ENCODE data around the gene GAST. TPM values are rescaled to one million over a fixed set of nuclear protein-coding genes. Genes with fewer than 3 reads are reported as not detected.

The GAST gene
- total RNA-seq, 3 donors from 2014 or later (not counting 1 experiment from before 2014, with no cell fraction given), result not detected

DNA sequence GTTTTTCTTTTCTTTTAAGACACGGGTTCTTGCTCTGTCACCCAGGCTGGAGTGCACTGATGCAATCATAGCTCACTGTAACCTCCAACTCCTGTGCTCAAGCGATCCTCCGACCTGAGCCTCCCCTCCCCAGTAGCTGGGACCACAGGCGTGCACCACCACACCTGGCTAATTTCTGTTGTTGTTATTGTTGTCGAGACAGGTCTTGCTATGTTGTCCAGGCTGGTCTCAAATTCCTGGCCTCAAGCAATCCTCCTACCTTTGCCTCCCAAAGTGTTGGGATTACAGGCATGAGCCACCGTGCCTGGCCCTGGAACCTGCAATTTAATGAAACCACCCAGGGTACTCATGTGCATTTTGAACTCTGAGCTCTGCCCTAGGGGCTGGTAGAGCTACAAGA is 50.3 kb downstream of the GAST start:
- Mint-ChIP-seq H3K36me3 (no peaks in the 10 kb centered on the region), H3K27me3 (ENCODE audit: low read depth in 2 of 2) (no peaks in the 10 kb centered on the region), H3K9me3 (no peaks in the 10 kb centered on the region), H3K4me1 (no peaks in the 10 kb centered on the region), H3K4me3 (no peak overlapping the region), H3K27ac (no peak overlapping the region)
- Histone ChIP-seq H3K9me3 (ENCODE audit: control insufficient read depth, insufficient read depth, low read length) (no peaks in the 10 kb centered on the region), H3K4me3 (ENCODE audit: low read length) (no peak overlapping the region), H3K27me3 (ENCODE audit: control insufficient read depth, insufficient read depth, low read length) (no peaks in the 10 kb centered on the region), H3K4me1 (ENCODE audit: control insufficient read depth, insufficient read depth, low read length) (no peaks in the 10 kb centered on the region), H3K27ac (ENCODE audit: low read length) (no peak overlapping the region), H3K36me3 (ENCODE audit: control insufficient read depth, insufficient read depth, low read length) (no peaks in the 10 kb centered on the region)
- no peak for DNase-seq
- WGBS (ENCODE audit: insufficient coverage), result 95% methylated on average over 6 of the region's 6 CpGs
- no peak for ATAC-seq
- TF ChIP-seq, protein P1, sequence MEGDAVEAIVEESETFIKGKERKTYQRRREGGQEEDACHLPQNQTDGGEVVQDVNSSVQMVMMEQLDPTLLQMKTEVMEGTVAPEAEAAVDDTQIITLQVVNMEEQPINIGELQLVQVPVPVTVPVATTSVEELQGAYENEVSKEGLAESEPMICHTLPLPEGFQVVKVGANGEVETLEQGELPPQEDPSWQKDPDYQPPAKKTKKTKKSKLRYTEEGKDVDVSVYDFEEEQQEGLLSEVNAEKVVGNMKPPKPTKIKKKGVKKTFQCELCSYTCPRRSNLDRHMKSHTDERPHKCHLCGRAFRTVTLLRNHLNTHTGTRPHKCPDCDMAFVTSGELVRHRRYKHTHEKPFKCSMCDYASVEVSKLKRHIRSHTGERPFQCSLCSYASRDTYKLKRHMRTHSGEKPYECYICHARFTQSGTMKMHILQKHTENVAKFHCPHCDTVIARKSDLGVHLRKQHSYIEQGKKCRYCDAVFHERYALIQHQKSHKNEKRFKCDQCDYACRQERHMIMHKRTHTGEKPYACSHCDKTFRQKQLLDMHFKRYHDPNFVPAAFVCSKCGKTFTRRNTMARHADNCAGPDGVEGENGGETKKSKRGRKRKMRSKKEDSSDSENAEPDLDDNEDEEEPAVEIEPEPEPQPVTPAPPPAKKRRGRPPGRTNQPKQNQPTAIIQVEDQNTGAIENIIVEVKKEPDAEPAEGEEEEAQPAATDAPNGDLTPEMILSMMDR (IDR thresholded peaks at IDR 0.05), result no peak
- intact Hi-C loops (cut with micrococcal nuclease), result no loop called here

DNA sequence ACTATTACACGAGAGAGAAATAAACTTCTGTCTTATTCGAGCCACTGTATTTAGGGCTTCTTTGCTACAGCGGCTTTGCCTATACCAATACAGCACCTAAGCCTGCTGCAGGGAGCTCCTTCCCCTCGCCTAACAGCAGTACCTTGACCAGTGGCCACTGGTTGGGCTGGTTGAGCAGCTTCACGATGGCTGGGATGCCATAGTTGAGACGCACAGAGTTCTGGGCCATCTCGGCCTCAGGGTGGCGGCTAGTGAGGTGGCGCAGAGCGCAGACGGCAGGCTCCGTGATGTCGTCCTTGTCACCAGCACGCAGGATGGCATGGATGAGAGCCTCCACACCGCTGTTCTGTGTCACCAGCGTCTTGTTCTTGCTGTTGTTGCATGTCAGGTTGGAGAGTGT is 50.7 kb downstream of the GAST start:
- no peak overlapping the region for H3K4me3 ChIP-seq (ENCODE audit: low read length)
- no peak for ATAC-seq
- H3K9me3 ChIP-seq (ENCODE audit: control insufficient read depth, insufficient read depth, low read length), result no peaks in the 10 kb centered on the region
- Mint-ChIP-seq H3K9me3 (no peaks in the 10 kb centered on the region), H3K4me3 (no peak overlapping the region), H3K36me3 (no peaks in the 10 kb centered on the region), H3K27ac (no peak overlapping the region), H3K27me3 (ENCODE audit: low read depth in 2 of 2) (no peaks in the 10 kb centered on the region), H3K4me1 (no peaks in the 10 kb centered on the region)
- DNase-seq, result no peak
- WGBS (ENCODE audit: insufficient coverage), result 91% methylated on average over 16 of the region's 16 CpGs
- no peaks in the 10 kb centered on the region for H3K27me3 ChIP-seq (ENCODE audit: control insufficient read depth, insufficient read depth, low read length)
- no peaks in the 10 kb centered on the region for H3K36me3 ChIP-seq (ENCODE audit: control insufficient read depth, insufficient read depth, low read length)
- no peak overlapping the region for H3K27ac ChIP-seq (ENCODE audit: low read length)
- intact Hi-C loops (cut with micrococcal nuclease), result no loop called here
- TF ChIP-seq, protein P1 (IDR thresholded peaks at IDR 0.05), result no peak
- no peaks in the 10 kb centered on the region for H3K4me1 ChIP-seq (ENCODE audit: control insufficient read depth, insufficient read depth, low read length)

DNA sequence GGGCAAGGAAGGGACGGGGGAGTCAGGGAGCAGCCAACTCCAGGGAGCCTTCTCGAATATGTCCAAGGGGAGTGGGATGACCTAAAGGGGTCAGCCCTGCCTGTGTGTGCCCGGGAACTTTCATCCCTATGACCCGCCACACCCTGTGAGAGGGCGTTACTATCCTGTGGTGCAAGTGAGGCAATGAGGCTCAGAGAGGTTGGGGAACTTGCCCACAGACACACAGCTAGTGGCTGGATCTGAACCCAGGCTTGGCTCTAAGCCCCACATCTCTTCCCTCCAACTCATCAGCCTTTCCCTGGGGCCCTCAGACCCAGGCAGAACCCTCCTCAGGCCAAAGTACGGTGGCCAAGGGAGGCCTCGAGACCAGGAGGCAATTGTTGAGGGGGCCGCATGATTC is 51.2 kb downstream of the GAST start:
- intact Hi-C loops (cut with micrococcal nuclease), result no loop called here
- Mint-ChIP-seq H3K27ac (no peak overlapping the region), H3K9me3 (no peaks in the 10 kb centered on the region), H3K4me1 (no peaks in the 10 kb centered on the region), H3K4me3 (no peak overlapping the region), H3K27me3 (ENCODE audit: low read depth in 2 of 2) (no peaks in the 10 kb centered on the region), H3K36me3 (no peaks in the 10 kb centered on the region)
- DNase-seq (no peak), ATAC-seq (no peak)
- Histone ChIP-seq H3K27me3 (ENCODE audit: control insufficient read depth, insufficient read depth, low read length) (no peaks in the 10 kb centered on the region), H3K27ac (ENCODE audit: low read length) (no peak overlapping the region), H3K36me3 (ENCODE audit: control insufficient read depth, insufficient read depth, low read length) (no peaks in the 10 kb centered on the region), H3K4me1 (ENCODE audit: control insufficient read depth, insufficient read depth, low read length) (no peaks in the 10 kb centered on the region), H3K9me3 (ENCODE audit: control insufficient read depth, insufficient read depth, low read length) (no peaks in the 10 kb centered on the region), H3K4me3 (ENCODE audit: low read length) (no peak overlapping the region)
- 92% methylated on average over 8 of the region's 8 CpGs for WGBS (ENCODE audit: insufficient coverage)
- TF ChIP-seq, protein P1 (IDR thresholded peaks at IDR 0.05), result no peak

Other genes starting within 250 kb of the GAST start
- gene KRT32, start 244.9 kb upstream of the GAST start, total RNA-seq, result not detected
- not detected for gene KRT35, start 231.2 kb upstream of the GAST start, total RNA-seq
- not detected for gene KRT36, start 222.4 kb upstream of the GAST start, total RNA-seq
- not detected for gene KRT13, start 206.7 kb upstream of the GAST start, total RNA-seq
- not detected for gene KRT15, start 193.4 kb upstream of the GAST start, total RNA-seq
- gene KRT19, start 184.0 kb upstream of the GAST start, total RNA-seq, result not detected
- gene KRT9, start 140.3 kb upstream of the GAST start, total RNA-seq, result not detected
- not detected for gene KRT14, start 125.4 kb upstream of the GAST start, total RNA-seq
- gene KRT16, start 99.6 kb upstream of the GAST start, total RNA-seq, result not detected
- gene KRT17, start 87.8 kb upstream of the GAST start, total RNA-seq, result not detected
- 1,000 to 10,000 TPM; 2,034 to 2,368 (median 2,279) TPM for gene EIF1, start 23.4 kb upstream of the GAST start, total RNA-seq
- not detected for gene HAP1, start 22.3 kb downstream of the GAST start, total RNA-seq
- 10 to 100 TPM in 1 of 3 donors, 1 to 10 TPM in 2; 1.8 to 12.1 (median 2.0) TPM for gene JUP, start 74.4 kb downstream of the GAST start, total RNA-seq
- gene P3H4, start 99.6 kb downstream of the GAST start, total RNA-seq, result 1 to 10 TPM; 6.9 to 8.9 (median 7.5) TPM
- 1 to 10 TPM; 5.6 to 8.8 (median 6.0) TPM for gene FKBP10, start 100.7 kb downstream of the GAST start, total RNA-seq
- gene NT5C3B, start 123.9 kb downstream of the GAST start, total RNA-seq, result 1 to 10 TPM; 9.1 to 10.0 (median 9.8) TPM
- gene KLHL10, start 125.5 kb downstream of the GAST start, total RNA-seq, result not detected
- gene KLHL11, start 153.1 kb downstream of the GAST start, total RNA-seq, result 10 to 100 TPM; 19.4 to 29.0 (median 28.2) TPM
- 100 to 1,000 TPM in 2 of 3 donors, 10 to 100 TPM in 1; 86.5 to 106 (median 106) TPM for gene ACLY, start 206.6 kb downstream of the GAST start, total RNA-seq
- 1 to 10 TPM in 1 of 3 donors, under 1 TPM in 2; 0.70 to 2.9 (median 0.95) TPM for gene ODAD4, start 218.3 kb downstream of the GAST start, total RNA-seq

All from natural killer cell (primary cell).